ENCODE results near the gene CCDC27.
"Not testable (repeated sequence)": the region's sequence is repeated elsewhere in the genome, so short reads cannot be mapped to it uniquely, and the experiment has no call there.

The CCDC27 gene

DNA sequence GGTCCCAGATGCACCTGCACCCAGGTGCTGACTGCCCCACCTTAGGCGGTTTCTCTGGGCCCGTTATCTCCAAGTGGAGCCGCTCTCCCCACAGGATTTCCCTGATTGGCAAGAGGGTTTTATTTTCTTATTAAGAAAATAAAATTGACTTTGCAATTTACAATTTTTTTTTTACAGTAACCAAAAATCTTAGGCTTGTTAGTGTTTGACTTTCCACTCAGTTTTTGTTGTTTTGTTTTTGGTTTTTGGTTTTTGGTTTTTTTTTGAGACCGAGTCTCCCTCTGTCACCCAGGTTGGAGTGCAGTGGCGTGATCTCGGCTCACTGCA lies 4.8 kb upstream of the CCDC27 start:
- TF ChIP-seq, protein P1, sequence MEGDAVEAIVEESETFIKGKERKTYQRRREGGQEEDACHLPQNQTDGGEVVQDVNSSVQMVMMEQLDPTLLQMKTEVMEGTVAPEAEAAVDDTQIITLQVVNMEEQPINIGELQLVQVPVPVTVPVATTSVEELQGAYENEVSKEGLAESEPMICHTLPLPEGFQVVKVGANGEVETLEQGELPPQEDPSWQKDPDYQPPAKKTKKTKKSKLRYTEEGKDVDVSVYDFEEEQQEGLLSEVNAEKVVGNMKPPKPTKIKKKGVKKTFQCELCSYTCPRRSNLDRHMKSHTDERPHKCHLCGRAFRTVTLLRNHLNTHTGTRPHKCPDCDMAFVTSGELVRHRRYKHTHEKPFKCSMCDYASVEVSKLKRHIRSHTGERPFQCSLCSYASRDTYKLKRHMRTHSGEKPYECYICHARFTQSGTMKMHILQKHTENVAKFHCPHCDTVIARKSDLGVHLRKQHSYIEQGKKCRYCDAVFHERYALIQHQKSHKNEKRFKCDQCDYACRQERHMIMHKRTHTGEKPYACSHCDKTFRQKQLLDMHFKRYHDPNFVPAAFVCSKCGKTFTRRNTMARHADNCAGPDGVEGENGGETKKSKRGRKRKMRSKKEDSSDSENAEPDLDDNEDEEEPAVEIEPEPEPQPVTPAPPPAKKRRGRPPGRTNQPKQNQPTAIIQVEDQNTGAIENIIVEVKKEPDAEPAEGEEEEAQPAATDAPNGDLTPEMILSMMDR (IDR thresholded peaks at IDR 0.05): no peak
- no peak for TF ChIP-seq ZFX (IDR thresholded peaks at IDR 0.05; ENCODE audit: borderline replicate concordance)
- H3K27ac ChIP-seq: no peak overlapping the region

DNA sequence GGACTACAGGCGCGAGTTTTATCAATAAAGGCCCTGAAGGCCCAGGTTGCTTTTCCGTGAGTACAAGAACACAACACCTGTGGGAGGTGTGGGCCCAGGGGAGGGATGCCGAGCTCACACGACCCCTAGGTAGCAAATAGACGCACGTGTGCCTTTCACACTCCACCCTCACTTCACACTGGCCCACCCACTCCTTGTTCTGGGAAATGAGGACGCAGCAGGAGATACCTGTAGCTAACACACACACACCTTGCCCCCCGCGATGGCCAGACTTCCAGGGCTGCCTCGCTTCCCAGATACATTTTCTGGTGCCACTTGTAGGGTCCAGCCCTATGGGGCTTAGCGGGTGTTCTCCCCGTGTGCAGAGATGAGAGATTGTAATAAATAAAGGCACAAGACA lies 4.3 kb upstream of the CCDC27 start:
- TF ChIP-seq, protein P1 (IDR thresholded peaks at IDR 0.05): no peak
- no peak for TF ChIP-seq ZFX (IDR thresholded peaks at IDR 0.05; ENCODE audit: borderline replicate concordance)
- H3K27ac ChIP-seq: no peak overlapping the region

DNA sequence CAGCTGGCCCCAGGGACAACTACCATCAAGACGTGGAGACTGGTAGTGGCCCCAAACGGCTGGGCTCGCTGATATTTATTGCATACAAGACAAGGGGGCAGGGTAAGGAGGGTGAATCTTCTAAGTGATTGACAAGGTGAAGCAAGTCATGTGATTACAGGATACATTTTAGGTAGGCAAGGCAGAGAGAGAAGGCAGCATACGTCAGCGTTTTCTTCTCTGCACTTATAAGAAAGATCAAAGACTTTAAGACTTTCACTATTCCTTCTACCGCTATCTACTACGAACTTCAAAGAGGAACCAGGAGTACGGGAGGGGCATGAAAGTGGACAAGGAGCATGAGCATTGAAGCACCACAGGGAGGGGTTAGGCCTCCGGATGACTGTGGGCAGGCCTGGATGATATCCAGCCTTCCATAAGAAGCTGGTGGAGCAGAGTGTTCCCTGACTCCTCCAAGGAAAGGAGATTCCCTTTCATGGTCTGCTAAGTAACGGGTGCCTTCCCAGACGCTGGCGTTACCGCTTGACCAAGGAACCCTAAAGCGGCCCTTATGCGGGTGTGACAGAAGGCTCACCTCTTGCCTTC lies 3.8 kb upstream of the CCDC27 start:
- not testable (repeated sequence) for H3K27ac ChIP-seq

DNA sequence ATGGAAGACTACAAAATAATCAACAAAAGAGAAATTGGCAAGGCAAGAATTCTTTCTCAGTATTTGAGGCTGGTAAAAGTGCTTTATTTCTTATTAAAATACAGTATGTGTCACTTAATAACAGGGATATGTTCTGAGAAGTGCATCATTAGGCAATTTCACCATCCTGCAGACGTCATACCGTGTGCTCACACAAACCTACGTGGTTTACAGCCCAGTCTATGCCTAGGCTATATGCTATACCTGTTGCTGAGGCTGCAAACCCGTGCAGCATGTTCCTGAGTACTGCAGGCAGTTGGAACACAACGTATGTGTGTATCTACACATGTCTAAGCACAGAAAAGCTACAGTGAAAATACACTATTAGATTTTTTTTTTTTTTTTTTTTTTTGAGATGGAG lies 2.7 kb upstream of the CCDC27 start:
- TF ChIP-seq, protein P1 (IDR thresholded peaks at IDR 0.05): no peak
- TF ChIP-seq ZFX (IDR thresholded peaks at IDR 0.05; ENCODE audit: borderline replicate concordance): no peak
- no peak overlapping the region for H3K27ac ChIP-seq

DNA sequence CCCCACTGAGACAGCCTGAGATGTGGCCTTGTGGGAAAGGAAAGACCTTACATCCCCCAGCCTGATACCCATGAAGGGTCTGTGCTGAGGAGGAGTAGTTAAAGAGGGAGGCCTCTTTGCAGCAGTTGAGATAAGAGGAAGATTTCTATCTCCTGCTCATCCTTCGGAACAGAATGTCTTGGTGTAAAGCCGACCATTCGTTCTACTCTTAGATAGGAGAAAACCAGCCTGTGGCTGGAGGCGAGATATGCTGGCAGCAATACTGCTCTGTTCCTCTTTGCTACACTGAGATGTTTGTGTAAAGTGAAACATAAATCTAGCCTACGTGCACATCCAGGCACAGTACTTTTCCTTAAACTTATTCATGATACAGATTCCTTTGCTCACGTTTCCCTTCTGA lies 1.5 kb upstream of the CCDC27 start:
- no peak overlapping the region for H3K27ac ChIP-seq
- TF ChIP-seq ZFX (IDR thresholded peaks at IDR 0.05; ENCODE audit: borderline replicate concordance): no peak
- TF ChIP-seq, protein P1 (IDR thresholded peaks at IDR 0.05): no peak

DNA sequence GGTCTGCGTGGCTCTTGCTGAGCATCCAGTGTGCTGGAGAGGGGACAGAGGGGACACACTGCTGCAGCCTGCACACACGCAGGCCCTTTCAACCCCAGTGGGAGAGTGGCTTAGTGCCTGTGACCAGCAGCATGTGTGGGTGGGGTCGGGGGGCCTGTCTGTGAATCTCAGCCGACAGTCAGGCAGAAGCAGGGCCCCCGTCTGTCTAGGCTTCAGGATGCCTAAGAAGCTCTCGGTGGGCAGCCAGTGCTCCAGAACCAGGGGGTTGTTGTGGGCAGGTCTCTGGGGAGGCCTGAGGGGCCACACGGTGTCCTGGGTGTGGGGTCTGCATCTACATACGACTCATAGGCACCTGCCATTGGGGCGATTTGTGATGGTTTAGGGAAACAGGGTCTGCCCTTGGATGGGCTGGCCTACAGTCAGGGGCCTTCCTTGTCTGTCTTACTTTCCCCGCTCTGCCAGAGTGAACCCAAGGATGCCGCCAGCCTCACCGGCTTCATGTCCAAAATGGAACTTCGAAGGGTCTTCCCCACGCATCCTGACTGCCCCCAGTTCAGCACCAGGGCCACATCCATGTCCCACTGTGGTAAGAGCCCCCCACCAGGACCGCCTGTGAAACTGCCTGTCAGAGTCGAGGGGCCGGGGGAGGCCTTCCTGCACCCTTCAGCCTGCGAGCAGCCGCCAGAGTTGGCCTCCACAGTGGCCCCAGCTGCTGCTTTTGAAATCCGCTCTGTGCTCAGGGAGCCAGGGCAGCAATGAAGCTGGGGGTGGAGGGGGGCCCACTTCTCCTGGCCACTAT lies 1.6 kb downstream of the CCDC27 start:
- no peak for TF ChIP-seq ZFX (IDR thresholded peaks at IDR 0.05; ENCODE audit: borderline replicate concordance)
- TF ChIP-seq, protein P1 (IDR thresholded peaks at IDR 0.05): no peak
- no peak overlapping the region for H3K27ac ChIP-seq

DNA sequence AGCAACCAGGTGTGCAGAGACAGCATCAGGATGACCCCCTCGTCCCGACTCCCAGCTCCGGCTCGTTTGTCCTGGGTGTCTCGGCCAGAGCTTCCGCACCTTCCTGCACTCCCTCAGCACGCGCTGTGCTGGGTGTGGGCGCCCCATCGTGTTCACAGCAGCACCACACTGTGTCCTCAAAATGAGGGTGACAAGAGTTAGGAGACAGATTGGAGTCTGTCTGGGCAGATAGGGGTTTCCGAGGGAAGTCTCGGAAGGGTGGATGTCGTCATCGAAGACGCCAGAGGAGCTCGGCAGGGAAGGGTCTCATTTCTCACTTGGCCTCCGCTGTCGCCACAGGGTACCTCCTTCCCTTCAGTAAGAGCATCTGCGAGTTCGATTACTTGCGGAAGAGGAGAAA lies 4.1 kb downstream of the CCDC27 start:
- no peak overlapping the region for H3K27ac ChIP-seq
- TF ChIP-seq, protein P1 (IDR thresholded peaks at IDR 0.05): no peak
- TF ChIP-seq ZFX (IDR thresholded peaks at IDR 0.05; ENCODE audit: borderline replicate concordance): no peak

Measured in 22Rv1 (cell line).